Stimulated activated naive CD8-positive, alpha-beta T cell treated with anti-CD3 and anti-CD28 coated beads, Interleukin-15, Interleukin-2, amounts not matched to agents 100 ng/mL and 50 ng/mL, for 24 hours (primary cell): ENCODE data around the gene DGKZ.
"Not testable (repeated sequence)": the region's sequence is repeated elsewhere in the genome, so short reads cannot be mapped to it uniquely, and the experiment has no call there.

Experiments used
- H3K27ac Mint-ChIP-seq: one replicate; pipeline ENCODE4 v1.8.0; 2021; ENCODE audit warnings: mild to moderate bottlenecking, mixed read lengths
- H3K27me3 Mint-ChIP-seq: one replicate; pipeline ENCODE4 v1.8.0; 2021; ENCODE audit warnings: mixed read lengths
- H3K36me3 Mint-ChIP-seq: one replicate; pipeline ENCODE4 v1.8.0; 2021; ENCODE audit warnings: low read depth, mixed read lengths
- H3K4me1 Mint-ChIP-seq: one replicate; pipeline ENCODE4 v1.8.0; 2021; ENCODE audit warnings: low read depth, mixed read lengths
- H3K4me3 Mint-ChIP-seq: one replicate; pipeline ENCODE4 v1.8.0; 2021; ENCODE audit warnings: mild to moderate bottlenecking, mixed read lengths
- H3K9me3 Mint-ChIP-seq: one replicate; pipeline ENCODE4 v1.8.0; 2021; ENCODE audit warnings: mixed read lengths

DGKZ gene

DNA sequence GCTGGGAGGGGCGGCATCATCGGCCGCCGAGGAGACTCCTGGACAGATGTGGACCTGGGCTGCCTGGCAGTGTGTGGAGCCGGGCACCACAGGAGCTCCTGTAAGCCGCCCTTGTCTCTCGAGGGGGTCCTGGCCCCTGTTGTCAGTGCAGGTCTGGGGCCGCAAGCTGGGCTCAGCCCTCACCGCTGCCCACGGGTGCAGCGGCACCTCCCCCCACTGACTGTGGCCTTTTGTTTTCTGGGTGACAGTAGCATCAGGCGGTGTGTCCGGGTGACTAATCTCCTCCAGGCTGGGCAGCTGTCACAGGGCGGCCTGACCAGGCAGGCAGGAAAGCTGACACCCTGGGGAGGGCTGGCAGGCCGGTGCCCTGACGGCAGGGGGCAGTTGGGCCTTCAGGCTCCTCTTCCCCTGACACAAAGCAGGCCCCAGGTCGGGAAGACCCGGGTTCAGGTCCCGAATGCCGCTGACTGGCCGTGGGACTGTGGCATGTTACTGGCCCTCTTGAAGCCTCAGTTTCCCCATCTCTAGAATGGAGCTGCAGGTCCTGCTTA lies 16.3 kb downstream of the DGKZ start:
- no peak overlapping the region for H3K4me3 Mint-ChIP-seq
- peaks cover 48% of the 10 kb centered on the region for H3K4me1 Mint-ChIP-seq
- no peaks in the 10 kb centered on the region for H3K36me3 Mint-ChIP-seq
- no peaks in the 10 kb centered on the region for H3K9me3 Mint-ChIP-seq
- H3K27ac Mint-ChIP-seq: no peak overlapping the region
- no peaks in the 10 kb centered on the region for H3K27me3 Mint-ChIP-seq

DNA sequence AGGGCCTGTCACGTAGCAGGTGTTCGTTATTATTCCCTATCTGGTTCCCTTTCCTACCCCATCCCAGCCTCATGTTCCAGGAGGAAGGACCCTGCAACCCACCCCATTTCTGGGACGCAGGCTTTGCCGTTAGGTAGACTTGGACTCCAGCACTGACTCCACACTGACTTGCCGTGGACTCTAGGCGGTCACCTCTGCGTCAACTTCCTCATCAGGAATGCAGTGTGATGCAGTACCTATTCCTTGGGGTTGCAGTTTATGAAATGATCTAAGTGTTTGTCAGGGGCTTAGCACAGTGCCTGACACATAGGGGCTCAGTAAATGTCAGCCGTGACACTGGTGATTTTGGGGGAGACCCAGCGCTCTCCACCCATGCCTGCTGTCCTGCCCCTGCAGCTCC lies 16.8 kb downstream of the DGKZ start:
- Mint-ChIP-seq H3K4me3 (no peak overlapping the region), H3K4me1 (peaks cover 48% of the 10 kb centered on the region), H3K9me3 (no peaks in the 10 kb centered on the region), H3K27ac (no peak overlapping the region), H3K27me3 (no peaks in the 10 kb centered on the region), H3K36me3 (no peaks in the 10 kb centered on the region)

DNA sequence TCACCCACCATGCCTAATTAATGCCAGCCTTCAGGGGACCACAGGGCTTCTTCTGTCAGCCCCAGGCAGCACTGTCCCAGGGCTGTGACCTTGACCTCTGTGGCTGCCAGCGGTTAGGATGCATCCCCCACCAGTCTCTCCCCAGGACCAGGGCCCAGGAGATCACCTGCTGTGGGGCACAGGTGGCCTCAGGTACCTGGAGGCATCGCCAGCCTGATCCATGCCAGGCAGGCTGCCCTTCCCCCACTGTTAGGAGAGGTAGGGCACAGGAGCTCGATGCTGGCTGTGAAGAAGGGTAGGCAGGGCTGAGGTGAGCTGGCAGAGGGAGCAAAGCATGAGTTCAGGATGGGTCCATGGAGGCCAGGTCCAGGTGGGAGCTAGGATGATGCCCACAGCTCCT lies 17.5 kb downstream of the DGKZ start:
- Mint-ChIP-seq H3K36me3 (peaks cover 6% of the 10 kb centered on the region), H3K9me3 (no peaks in the 10 kb centered on the region), H3K4me1 (peaks cover 47% of the 10 kb centered on the region), H3K27me3 (no peaks in the 10 kb centered on the region), H3K27ac (peak overlapping the region; percentile 23), H3K4me3 (no peak overlapping the region)

DNA sequence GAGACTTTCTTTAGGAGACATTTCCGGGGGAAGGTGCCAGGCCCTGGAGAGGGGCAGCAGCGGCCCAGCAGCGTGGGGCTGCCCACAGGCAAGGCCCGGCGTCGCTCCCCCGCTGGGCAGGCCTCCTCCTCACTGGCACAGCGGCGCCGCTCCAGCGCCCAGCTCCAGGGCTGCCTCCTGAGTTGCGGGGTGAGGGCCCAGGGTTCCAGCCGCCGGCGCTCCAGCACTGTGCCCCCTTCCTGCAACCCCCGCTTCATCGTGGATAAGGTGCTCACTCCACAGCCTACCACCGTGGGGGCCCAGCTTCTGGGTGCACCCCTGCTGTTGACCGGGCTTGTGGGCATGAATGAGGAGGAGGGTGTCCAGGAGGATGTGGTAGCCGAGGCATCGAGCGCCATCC lies 19.0 kb downstream of the DGKZ start:
- H3K27me3 Mint-ChIP-seq: no peaks in the 10 kb centered on the region
- H3K9me3 Mint-ChIP-seq: no peaks in the 10 kb centered on the region
- H3K4me1 Mint-ChIP-seq: peaks cover 33% of the 10 kb centered on the region
- H3K4me3 Mint-ChIP-seq: no peak overlapping the region
- no peak overlapping the region for H3K27ac Mint-ChIP-seq
- H3K36me3 Mint-ChIP-seq: peaks cover 12% of the 10 kb centered on the region

DNA sequence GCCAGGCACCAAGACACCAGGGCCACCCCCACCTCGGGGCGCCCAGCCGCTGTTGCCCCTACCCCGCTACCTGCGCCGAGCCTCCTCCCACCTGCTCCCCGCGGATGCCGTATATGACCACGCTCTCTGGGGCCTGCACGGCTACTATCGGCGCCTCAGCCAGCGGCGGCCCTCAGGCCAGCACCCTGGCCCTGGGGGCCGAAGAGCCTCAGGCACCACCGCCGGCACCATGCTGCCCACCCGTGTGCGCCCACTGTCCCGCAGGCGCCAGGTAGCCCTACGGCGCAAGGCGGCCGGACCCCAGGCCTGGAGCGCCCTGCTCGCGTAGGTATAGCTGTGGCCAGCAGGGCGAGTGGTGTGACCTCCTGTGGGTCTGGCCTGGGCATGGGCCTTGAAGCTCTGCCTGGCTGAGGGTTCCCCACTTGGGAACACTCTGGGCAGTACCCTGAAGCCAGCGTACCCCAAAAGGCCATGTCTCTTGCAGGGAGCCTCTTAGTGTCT lies 19.4 kb downstream of the DGKZ start:
- Mint-ChIP-seq H3K9me3 (no peaks in the 10 kb centered on the region), H3K4me3 (no peak overlapping the region), H3K36me3 (peaks cover 16% of the 10 kb centered on the region), H3K27me3 (no peaks in the 10 kb centered on the region), H3K27ac (no peak overlapping the region), H3K4me1 (peaks cover 28% of the 10 kb centered on the region)

DNA sequence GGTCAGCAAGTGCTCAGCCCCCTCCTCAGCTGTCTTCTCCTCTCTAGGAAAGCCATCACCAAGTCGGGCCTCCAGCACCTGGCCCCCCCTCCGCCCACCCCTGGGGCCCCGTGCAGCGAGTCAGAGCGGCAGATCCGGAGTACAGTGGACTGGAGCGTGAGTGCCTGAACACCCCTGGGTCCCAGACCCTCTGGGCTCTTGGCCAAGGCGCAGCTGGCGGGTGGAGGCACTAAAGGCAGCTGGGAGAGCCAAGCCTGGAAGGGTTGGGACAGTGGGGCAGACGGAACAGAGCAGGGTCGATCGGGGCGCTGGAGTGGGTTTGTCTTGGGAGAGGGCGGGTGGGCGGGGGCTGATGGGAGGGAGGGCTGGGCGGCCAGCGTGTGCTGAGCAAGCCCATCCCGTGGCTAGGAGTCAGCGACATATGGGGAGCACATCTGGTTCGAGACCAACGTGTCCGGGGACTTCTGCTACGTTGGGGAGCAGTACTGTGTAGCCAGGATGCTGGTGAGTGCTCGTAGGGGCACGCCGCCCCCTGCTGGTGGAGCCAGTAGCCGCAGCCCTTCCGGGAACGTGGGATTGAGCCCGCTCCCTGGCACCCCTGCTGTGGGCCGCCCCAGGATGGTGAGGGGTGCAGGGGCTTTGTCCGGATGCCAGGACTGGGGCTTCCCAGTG lies 20.1 kb downstream of the DGKZ start:
- no peak overlapping the region for H3K4me3 Mint-ChIP-seq
- H3K4me1 Mint-ChIP-seq: peaks cover 23% of the 10 kb centered on the region
- no peaks in the 10 kb centered on the region for H3K9me3 Mint-ChIP-seq
- H3K27ac Mint-ChIP-seq: no peak overlapping the region
- H3K27me3 Mint-ChIP-seq: no peaks in the 10 kb centered on the region
- peaks cover 20% of the 10 kb centered on the region for H3K36me3 Mint-ChIP-seq

DNA sequence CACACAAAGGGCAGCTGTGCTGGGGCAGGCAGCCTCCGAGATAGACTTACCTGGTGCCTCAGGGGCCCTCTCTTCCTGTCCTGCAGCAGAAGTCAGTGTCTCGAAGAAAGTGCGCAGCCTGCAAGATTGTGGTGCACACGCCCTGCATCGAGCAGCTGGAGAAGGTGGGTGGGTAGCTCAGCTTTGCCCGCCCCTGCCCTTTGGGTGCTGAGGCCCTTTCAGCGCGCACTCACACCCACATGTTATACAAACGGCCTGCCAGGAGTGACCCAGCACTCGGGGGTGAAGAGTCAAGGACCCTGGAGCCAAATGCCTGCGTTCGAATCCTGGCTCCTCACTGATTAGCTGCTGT lies 20.6 kb downstream of the DGKZ start:
- H3K36me3 Mint-ChIP-seq: peaks cover 20% of the 10 kb centered on the region
- H3K27ac Mint-ChIP-seq: no peak overlapping the region
- no peak overlapping the region for H3K4me3 Mint-ChIP-seq
- H3K27me3 Mint-ChIP-seq: no peaks in the 10 kb centered on the region
- H3K4me1 Mint-ChIP-seq: peaks cover 17% of the 10 kb centered on the region
- H3K9me3 Mint-ChIP-seq: no peaks in the 10 kb centered on the region

DNA sequence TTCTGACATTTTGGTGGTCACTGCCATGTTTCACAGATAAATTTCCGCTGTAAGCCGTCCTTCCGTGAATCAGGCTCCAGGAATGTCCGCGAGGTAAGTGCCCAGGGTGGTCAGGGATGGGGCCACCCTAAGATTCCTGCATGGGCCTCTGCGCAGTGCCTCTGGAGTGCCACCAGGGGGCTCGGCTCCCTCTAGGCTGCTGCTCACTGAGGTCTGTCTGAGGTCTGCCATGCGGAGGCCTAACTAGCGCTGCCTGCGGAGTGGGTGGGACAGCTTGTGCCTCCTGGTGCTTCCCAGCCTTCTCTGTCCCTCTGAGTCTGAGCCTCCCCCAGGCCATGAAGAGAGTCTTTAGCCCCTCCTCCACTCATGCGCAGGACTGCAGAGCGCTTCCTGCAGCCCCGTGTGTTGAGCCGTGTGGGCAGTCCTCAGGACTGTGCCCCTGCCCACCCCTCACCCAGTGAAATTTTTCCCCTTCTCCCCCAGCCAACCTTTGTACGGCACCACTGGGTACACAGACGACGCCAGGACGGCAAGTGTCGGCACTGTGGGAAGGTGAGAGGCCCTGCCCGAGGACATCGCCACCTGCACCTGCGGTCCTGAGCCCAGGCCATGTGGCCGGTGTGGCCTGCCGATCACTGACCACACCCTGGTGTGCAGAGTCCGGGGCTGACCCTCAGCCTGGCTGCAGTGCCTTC lies 22.3 kb downstream of the DGKZ start:
- Mint-ChIP-seq H3K27me3 (no peaks in the 10 kb centered on the region), H3K27ac (peak overlapping the region; percentile 40), H3K36me3 (peaks cover 20% of the 10 kb centered on the region), H3K4me3 (no peak overlapping the region), H3K9me3 (no peaks in the 10 kb centered on the region), H3K4me1 (peaks cover 10% of the 10 kb centered on the region)

DNA sequence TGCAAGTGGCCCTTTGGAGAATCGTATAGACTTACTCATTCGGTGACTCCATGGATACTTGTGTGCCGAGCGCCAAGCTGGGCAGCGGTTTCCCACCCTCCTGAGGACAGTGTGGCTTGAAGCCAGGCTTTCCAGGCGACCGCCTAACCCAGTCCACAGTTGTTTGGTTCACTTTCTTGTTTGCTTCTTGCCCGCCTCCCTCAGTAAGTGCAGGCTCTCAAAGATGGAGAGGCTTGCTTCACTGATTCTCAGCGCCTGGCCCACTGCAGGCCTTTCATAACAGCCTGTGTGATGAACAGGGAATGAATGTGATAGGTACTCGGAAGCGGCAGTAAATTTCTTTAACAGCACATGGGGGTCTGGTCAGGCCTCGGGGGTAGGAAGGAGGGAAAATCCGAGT lies 23.0 kb downstream of the DGKZ start:
- no peak overlapping the region for H3K4me3 Mint-ChIP-seq
- peaks cover 10% of the 10 kb centered on the region for H3K4me1 Mint-ChIP-seq
- H3K36me3 Mint-ChIP-seq: peaks cover 24% of the 10 kb centered on the region
- no peaks in the 10 kb centered on the region for H3K9me3 Mint-ChIP-seq
- H3K27me3 Mint-ChIP-seq: no peaks in the 10 kb centered on the region
- no peak overlapping the region for H3K27ac Mint-ChIP-seq

DNA sequence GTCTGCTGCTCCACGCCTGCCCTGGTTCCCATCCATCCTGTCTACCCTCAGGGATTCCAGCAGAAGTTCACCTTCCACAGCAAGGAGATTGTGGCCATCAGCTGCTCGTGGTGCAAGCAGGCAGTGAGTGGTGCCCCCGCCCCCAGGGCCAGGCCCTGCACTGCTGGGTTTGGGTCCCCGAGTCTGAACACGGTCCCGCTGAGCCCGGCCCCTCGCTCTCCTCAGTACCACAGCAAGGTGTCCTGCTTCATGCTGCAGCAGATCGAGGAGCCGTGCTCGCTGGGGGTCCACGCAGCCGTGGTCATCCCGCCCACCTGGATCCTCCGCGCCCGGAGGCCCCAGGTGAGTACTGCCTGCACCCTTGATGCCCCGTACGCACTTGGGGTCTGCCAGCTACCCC lies 24.0 kb downstream of the DGKZ start:
- H3K9me3 Mint-ChIP-seq, H3K27me3 Mint-ChIP-seq, H3K27ac Mint-ChIP-seq, H3K4me3 Mint-ChIP-seq: not testable (repeated sequence)
- H3K36me3 Mint-ChIP-seq: peaks cover 25% of the 10 kb centered on the region
- H3K4me1 Mint-ChIP-seq: peaks cover 10% of the 10 kb centered on the region

DNA sequence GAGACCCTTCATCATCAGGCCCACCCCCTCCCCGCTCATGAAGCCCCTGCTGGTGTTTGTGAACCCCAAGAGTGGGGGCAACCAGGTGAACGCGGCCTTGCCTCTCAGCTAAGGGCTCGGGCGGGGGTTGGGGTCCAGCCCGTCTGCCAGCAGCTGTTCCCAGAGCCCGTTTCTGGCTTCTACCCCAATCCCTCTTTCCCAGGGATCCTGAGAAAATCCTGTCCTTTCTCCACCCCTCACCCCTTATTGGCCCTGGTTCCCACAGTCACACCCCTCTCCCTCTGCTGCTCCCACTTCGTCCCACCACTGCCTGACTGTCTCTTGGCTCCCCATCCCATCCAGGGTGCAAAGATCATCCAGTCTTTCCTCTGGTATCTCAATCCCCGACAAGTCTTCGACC lies 24.8 kb downstream of the DGKZ start:
- H3K4me3 Mint-ChIP-seq: no peak overlapping the region
- no peak overlapping the region for H3K27ac Mint-ChIP-seq
- H3K36me3 Mint-ChIP-seq: peaks cover 29% of the 10 kb centered on the region
- peaks cover 7% of the 10 kb centered on the region for H3K4me1 Mint-ChIP-seq
- H3K27me3 Mint-ChIP-seq: no peaks in the 10 kb centered on the region
- no peaks in the 10 kb centered on the region for H3K9me3 Mint-ChIP-seq

DNA sequence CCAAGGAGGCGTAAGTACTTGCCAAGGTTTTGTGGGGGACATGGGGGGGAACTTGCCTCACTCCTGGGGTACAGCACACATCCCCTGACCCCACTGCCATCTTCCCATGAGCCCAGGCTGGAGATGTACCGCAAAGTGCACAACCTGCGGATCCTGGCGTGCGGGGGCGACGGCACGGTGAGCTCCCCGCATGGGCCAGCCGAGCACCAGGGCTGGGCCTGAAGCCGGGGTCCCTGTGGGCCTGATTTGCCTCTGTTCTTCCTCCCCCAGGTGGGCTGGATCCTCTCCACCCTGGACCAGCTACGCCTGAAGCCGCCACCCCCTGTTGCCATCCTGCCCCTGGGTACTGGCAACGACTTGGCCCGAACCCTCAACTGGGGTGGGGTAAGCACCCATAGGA lies 25.2 kb downstream of the DGKZ start:
- H3K4me3 Mint-ChIP-seq, H3K9me3 Mint-ChIP-seq, H3K27ac Mint-ChIP-seq, H3K27me3 Mint-ChIP-seq, H3K4me1 Mint-ChIP-seq: not testable (repeated sequence)
- H3K36me3 Mint-ChIP-seq: peaks cover 33% of the 10 kb centered on the region

DNA sequence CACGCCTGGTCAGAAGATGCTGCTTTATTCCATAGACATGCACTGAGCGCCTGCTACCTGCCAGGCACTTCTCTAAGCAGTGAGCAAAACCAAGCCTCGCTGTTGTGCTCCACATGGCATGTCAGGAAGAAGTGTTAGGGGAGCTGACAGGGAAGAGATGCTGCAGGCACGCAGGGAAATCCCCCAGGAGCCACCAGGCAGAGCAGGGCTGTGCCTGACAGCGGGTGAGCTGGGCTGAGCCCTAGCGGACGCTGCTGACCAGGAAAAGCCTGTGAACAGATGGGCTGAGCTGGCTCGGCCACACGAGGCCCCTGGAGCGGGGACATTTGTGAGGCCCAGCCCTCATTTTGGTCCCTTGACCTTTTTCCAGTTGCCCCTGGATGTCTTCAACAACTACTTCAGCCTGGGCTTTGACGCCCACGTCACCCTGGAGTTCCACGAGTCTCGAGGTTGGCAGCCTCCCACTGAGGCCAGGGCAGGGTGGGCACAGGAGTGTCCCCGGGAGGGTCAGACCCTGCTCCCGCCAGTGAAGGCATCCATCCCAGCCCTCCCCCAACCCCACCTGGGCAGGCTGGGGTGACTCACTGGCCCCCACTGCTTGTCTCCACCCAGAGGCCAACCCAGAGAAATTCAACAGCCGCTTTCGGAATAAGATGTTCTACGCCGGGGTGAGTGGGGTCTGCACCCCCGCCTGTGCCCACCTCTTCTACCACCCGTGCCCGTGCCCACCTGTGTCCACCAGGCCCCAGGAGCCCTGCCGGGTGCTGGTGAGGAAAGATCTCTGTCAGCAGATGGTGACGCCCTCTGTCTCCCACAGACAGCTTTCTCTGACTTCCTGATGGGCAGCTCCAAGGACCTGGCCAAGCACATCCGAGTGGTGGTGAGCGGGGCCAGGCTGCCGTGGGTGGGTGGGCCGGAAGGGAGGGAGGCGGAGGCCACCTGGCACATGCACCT lies 26.8 kb downstream of the DGKZ start:
- no peak overlapping the region for H3K4me3 Mint-ChIP-seq
- H3K4me1 Mint-ChIP-seq: no peaks in the 10 kb centered on the region
- no peak overlapping the region for H3K27ac Mint-ChIP-seq
- no peaks in the 10 kb centered on the region for H3K27me3 Mint-ChIP-seq
- peaks cover 39% of the 10 kb centered on the region for H3K36me3 Mint-ChIP-seq
- H3K9me3 Mint-ChIP-seq: no peaks in the 10 kb centered on the region

DNA sequence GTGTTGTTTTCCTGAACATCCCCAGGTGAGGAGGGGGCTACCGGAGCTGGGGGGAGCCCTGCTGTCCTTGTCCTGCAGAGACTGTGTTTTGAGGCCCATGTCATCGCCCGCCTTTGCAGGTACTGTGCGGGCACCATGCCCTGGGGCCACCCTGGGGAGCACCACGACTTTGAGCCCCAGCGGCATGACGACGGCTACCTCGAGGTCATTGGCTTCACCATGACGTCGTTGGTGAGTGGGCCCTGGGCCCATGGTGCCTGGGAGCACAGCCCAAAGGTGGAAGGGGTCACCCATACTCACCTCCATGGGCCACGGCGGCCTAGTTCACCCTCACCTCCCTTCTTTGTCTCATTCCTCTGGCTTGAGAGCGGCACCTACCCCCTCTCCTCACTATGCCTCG lies 27.6 kb downstream of the DGKZ start:
- H3K36me3 Mint-ChIP-seq: peaks cover 32% of the 10 kb centered on the region
- H3K4me1 Mint-ChIP-seq: no peaks in the 10 kb centered on the region
- H3K27ac Mint-ChIP-seq: no peak overlapping the region
- H3K27me3 Mint-ChIP-seq: no peaks in the 10 kb centered on the region
- no peak overlapping the region for H3K4me3 Mint-ChIP-seq
- H3K9me3 Mint-ChIP-seq: no peaks in the 10 kb centered on the region
